ENCODE measurements around the gene PXYLP1. TPM values are rescaled to one million over a fixed set of nuclear protein-coding genes. Genes with fewer than 3 reads are reported as not detected.
A peak's percentile ranks its signal among the peaks of the same experiment; 100 is the strongest.
"Not testable (repeated sequence)": the region's sequence is repeated elsewhere in the genome, so short reads cannot be mapped to it uniquely, and the experiment has no call there.

Gene PXYLP1
- total RNA-seq, 1 donor from 2014 or later: 11.5 TPM

DNA sequence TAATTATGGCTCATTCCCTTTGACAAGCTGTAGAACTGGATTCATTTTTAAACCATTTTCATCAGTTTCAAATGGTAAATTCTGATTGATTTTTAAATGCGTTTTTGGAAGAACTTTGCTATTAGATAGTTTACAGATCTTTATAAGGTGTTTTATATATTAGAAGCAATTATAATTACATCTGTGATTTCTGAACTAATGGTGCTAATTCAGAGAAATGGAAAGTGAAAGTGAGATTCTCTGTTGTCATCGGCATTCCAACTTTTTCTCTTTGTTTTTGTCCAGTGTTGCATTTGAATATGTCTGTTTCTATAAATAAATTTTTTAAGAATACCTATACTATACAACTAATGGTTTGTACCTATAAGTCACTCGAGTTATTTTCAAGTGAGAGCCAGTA, 62.7 kb downstream of the PXYLP1 start:
- no peak overlapping the region for H3K4me3 ChIP-seq (ENCODE audit: low read depth, low read length)
- no peak for TF ChIP-seq CTCF (IDR thresholded peaks at IDR 0.05; ENCODE audit: insufficient read depth, low read length, poor library complexity, severe bottlenecking)
- no peak for DNase-seq (ENCODE audit: low read depth)
- no peaks in the 10 kb centered on the region for H3K36me3 ChIP-seq (ENCODE audit: control insufficient read depth, insufficient read depth, low read length)
- H3K27me3 ChIP-seq (ENCODE audit: control insufficient read depth, insufficient read depth, low read length): no peaks in the 10 kb centered on the region

DNA sequence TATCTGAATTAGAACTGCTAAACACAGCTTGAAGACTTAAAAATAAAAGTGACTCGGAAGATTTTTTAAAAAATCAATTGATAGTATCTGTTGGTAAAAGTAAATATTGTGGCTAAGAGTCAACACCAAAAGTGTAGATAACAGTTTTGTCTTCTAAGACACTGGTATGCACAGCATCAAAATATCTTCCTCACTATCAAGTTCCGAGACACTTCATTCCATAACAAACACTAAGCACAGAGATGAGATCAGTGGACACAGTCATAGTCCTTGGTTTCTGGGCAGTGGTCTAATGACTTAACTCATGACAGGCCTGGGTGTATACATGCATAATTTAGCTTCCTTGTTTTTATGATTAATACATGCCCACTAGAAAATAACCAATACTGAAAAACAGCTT, 63.2 kb downstream of the PXYLP1 start:
- no peaks in the 10 kb centered on the region for H3K36me3 ChIP-seq (ENCODE audit: control insufficient read depth, insufficient read depth, low read length)
- H3K27me3 ChIP-seq (ENCODE audit: control insufficient read depth, insufficient read depth, low read length): no peaks in the 10 kb centered on the region
- peak; percentile 39 for DNase-seq (ENCODE audit: low read depth)
- H3K4me3 ChIP-seq (ENCODE audit: low read depth, low read length): no peak overlapping the region
- no peak for TF ChIP-seq CTCF (IDR thresholded peaks at IDR 0.05; ENCODE audit: insufficient read depth, low read length, poor library complexity, severe bottlenecking)

DNA sequence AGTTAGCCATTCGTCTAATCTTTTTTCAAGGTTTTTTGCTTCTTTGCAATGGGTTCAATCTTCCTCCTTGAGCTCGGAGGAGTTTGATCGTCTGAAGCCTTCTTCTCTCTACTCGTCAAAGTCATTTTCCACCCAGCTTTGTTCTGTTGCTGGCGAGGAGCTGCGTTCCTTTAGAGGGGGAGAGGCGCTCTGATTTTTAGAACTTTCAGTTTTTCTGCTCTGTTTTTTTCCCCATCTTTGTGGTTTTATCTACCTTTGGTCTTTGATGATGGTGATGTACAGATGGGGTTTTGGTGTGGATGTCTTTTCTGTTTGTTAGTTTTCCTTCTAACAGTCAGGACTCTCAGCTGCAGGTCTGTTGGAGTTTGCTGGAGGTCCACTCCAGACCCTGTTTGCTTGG, 68.8 kb downstream of the PXYLP1 start:
- H3K27me3 ChIP-seq (ENCODE audit: control insufficient read depth, insufficient read depth, low read length); DNase-seq (ENCODE audit: low read depth); H3K4me3 ChIP-seq (ENCODE audit: low read depth, low read length); H3K36me3 ChIP-seq (ENCODE audit: control insufficient read depth, insufficient read depth, low read length): not testable (repeated sequence)

DNA sequence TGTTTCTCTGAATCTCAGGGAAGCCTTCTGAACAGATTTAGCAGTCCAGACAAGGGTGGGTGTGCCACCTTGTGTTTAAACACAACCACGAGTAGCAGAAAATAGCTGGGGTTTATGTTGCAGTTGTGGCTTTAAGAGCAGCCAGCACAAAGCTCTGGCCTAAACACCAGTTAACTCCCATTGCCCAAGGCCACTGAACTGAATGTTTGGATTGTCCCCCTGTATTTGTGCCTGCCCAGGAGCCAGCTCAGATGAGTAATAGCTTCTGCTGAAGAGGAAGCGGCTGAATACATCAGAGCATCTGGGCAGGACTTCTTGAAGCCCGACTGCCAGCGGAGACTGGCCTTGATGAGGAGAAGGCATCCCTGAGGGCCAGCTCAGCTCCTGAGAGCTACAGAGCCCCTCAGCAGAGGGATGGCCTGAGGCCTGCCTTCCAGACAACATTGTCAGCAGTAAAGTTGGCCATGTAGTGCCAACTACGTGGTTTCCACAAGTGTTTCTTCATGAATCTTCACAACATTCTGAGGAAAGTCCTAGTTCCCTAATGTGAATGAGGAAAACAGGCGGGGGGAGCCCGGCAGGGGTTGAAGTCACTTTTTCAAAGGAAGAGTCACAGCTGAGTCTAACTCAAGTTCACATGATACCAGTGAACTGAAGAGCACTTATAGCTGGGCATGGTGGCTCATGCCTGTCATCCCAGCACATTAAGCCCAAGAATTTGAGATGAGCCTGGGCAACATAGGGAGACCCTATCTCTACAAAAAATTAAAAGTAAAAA, 70.9 kb downstream of the PXYLP1 start:
- TF ChIP-seq CTCF (IDR thresholded peaks at IDR 0.05; ENCODE audit: insufficient read depth, low read length, poor library complexity, severe bottlenecking): no peak
- DNase-seq (ENCODE audit: low read depth): no peak
- H3K4me3 ChIP-seq (ENCODE audit: low read depth, low read length): no peak overlapping the region
- H3K36me3 ChIP-seq (ENCODE audit: control insufficient read depth, insufficient read depth, low read length): no peaks in the 10 kb centered on the region
- H3K27me3 ChIP-seq (ENCODE audit: control insufficient read depth, insufficient read depth, low read length): no peaks in the 10 kb centered on the region

- DNase-seq (ENCODE audit: low read depth): no peak
These were observed 72.0 kb downstream of the PXYLP1 start for GRCh38 chr3:141303481-141304223.

More at GRCh38 chr3:141303481-141304223, 72.0 kb downstream of the PXYLP1 start:
- Histone ChIP-seq H3K36me3 (ENCODE audit: control insufficient read depth, insufficient read depth, low read length) (no peaks in the 10 kb centered on the region), H3K27me3 (ENCODE audit: control insufficient read depth, insufficient read depth, low read length) (no peaks in the 10 kb centered on the region), H3K4me3 (ENCODE audit: low read depth, low read length) (no peak overlapping the region)
- TF ChIP-seq CTCF (IDR thresholded peaks at IDR 0.05; ENCODE audit: insufficient read depth, low read length, poor library complexity, severe bottlenecking): peak; percentile 61
